IMR-90 (cell line): Measurements from ENCODE around the gene DYRK3. TPM values are rescaled to one million over a fixed set of nuclear protein-coding genes. Genes with fewer than 3 reads are reported as not detected.

ENCODE experiments used
- ATAC-seq: fragments of 200-7000 bp; cut with Tn5 transposase; 2 replicates; pipeline ENCODE4 v1.9.1; 2020; ENCODE audit warnings: low read depth, mild to moderate bottlenecking, moderate library complexity
- BruUV-seq: library from RNA; stranded (reverse); fragments of 400-500 nt; replicated peaks from 2 replicates; lab custom pipeline; 2021; lab: Mats Ljungman, UMichigan
- CTCF ChIA-PET: fragments of 300-600 bp; formaldehyde crosslinking; extraction: SDS; loops from one replicate; lab custom pipeline; 2021; ENCODE audit warnings: antibody characterized with exemption; lab: Yijun Ruan, JAX
- POLR2A ChIA-PET: fragments of 300-600 bp; sonication (Branson Sonifier 250); formaldehyde crosslinking; loops from one replicate; lab custom pipeline; 2022; ENCODE audit warnings: antibody characterized with exemption; ENCODE audit not compliant: unreplicated experiment; lab: Charles Lee
- DNase-seq: peaks from one replicate; pipeline ENCODE4 v3.0.0; 2013
- H2AFZ ChIP-seq: replicated peaks from 2 replicates; pipeline ENCODE3; 2013; ENCODE audit warnings: low read length, mild to moderate bottlenecking; ENCODE audit not compliant: poor library complexity
- H2AK5ac ChIP-seq: 2 replicates; pipeline ENCODE4 v1.6.1; 2013; ENCODE audit warnings: low read depth, low read length, inconsistent platforms
- H2AK9ac ChIP-seq: replicated peaks from 2 replicates; pipeline ENCODE3; 2013; ENCODE audit warnings: mild to moderate bottlenecking, low read depth, low read length, moderate library complexity; ENCODE audit not compliant: poor library complexity
- H2BK120ac ChIP-seq: 2 replicates; pipeline ENCODE4 v1.6.1; 2013; ENCODE audit warnings: low read depth, low read length, inconsistent platforms
- H2BK15ac ChIP-seq: 3 replicates; pipeline ENCODE4 v1.6.1; 2013; ENCODE audit warnings: low read depth, low read length, inconsistent platforms
- H2BK20ac ChIP-seq: 2 replicates; pipeline ENCODE4 v1.6.1; 2013; ENCODE audit warnings: low read depth, mild to moderate bottlenecking, inconsistent platforms, low read length, moderate library complexity
- H2BK5ac ChIP-seq: 2 replicates; pipeline ENCODE4 v1.6.1; 2013; ENCODE audit warnings: mild to moderate bottlenecking, low read depth, low read length, inconsistent platforms; ENCODE audit not compliant: poor library complexity, severe bottlenecking
- H3K14ac ChIP-seq: replicated peaks from 2 replicates; pipeline ENCODE4 v1.6.1; 2013; ENCODE audit warnings: low read depth, low read length, inconsistent platforms
- H3K18ac ChIP-seq: 2 replicates; pipeline ENCODE4 v1.6.1; 2013; ENCODE audit warnings: low read depth, low read length, control low read depth
- H3K23ac ChIP-seq: 2 replicates; pipeline ENCODE4 v1.6.1; 2013; ENCODE audit warnings: low read depth, low read length, inconsistent platforms
- H3K27ac ChIP-seq: 2 replicates; pipeline ENCODE4 v1.5.1; 2013; ENCODE audit warnings: mild to moderate bottlenecking, control low read depth, low read length; ENCODE audit not compliant: insufficient read depth
- H3K27me3 ChIP-seq: 2 replicates; pipeline ENCODE4 v1.6.1; 2013; ENCODE audit warnings: low read length; ENCODE audit not compliant: control insufficient read depth, insufficient read depth
- H3K36me3 ChIP-seq: 2 replicates; pipeline ENCODE4 v1.6.1; 2013; ENCODE audit warnings: low read length, mixed read lengths; ENCODE audit not compliant: control insufficient read depth, insufficient read depth
- H3K4ac ChIP-seq: 2 replicates; pipeline ENCODE4 v1.6.1; 2013; ENCODE audit warnings: low read depth, low read length, inconsistent platforms
- H3K4me1 ChIP-seq: 2 replicates; pipeline ENCODE4 v1.6.1; 2013; ENCODE audit warnings: low read length, mixed read lengths; ENCODE audit not compliant: control insufficient read depth, insufficient read depth
- H3K4me2 ChIP-seq: 2 replicates; pipeline ENCODE4 v1.6.1; 2013; ENCODE audit warnings: low read depth, mild to moderate bottlenecking, control low read depth, low read length, moderate library complexity
- H3K4me3 ChIP-seq: 2 replicates; pipeline ENCODE4 v1.5.1; 2013; ENCODE audit warnings: low read depth, mild to moderate bottlenecking, control low read depth, low read length, moderate library complexity; ENCODE audit not compliant: insufficient read depth
- H3K56ac ChIP-seq: 2 replicates; pipeline ENCODE4 v1.6.1; 2013; ENCODE audit warnings: low read length, inconsistent platforms; ENCODE audit not compliant: insufficient read depth; ENCODE audit errors: extremely low read depth
- H3K79me1 ChIP-seq, 2 experiments: 2 replicates each; pipeline ENCODE4 v1.6.1; 2013; ENCODE audit warnings: low read length in 2 of 2, inconsistent platforms in 1 of 2, low read depth in 1 of 2
- H3K9ac ChIP-seq: 2 replicates; pipeline ENCODE4 v1.6.1; 2013; ENCODE audit warnings: low read depth, low read length, control low read depth
- H3K9me1 ChIP-seq: 2 replicates; pipeline ENCODE4 v1.6.1; 2013; ENCODE audit warnings: low read length, inconsistent platforms; ENCODE audit not compliant: insufficient read depth
- H3K9me3 ChIP-seq: 2 replicates; pipeline ENCODE4 v1.6.1; 2013; ENCODE audit warnings: low read length; ENCODE audit not compliant: control insufficient read depth, insufficient read depth
- H4K20me1 ChIP-seq: 2 replicates; pipeline ENCODE4 v1.6.1; 2013; ENCODE audit warnings: low read length, inconsistent platforms; ENCODE audit not compliant: insufficient read depth
- H4K5ac ChIP-seq: 2 replicates; pipeline ENCODE4 v1.6.1; 2013; ENCODE audit warnings: mild to moderate bottlenecking, low read depth, low read length, control low read depth
- H4K8ac ChIP-seq, 2 experiments: 2 replicates each; pipeline ENCODE4 v1.6.1; 2013; ENCODE audit warnings: low read depth in 2 of 2, low read length in 2 of 2, control low read depth in 1 of 2, inconsistent platforms in 1 of 2
- H4K91ac ChIP-seq: 2 replicates; pipeline ENCODE4 v1.6.1; 2013; ENCODE audit warnings: low read depth, low read length, inconsistent platforms; ENCODE audit not compliant: insufficient read depth
- BHLHE40 ChIP-seq: fragments of 150-350 bp; IDR thresholded peaks from 2 replicates; pipeline ENCODE4 v1.6.1; 2016; ENCODE audit warnings: mild to moderate bottlenecking, low read depth, low read length
- MAFK ChIP-seq: IDR thresholded peaks from 2 replicates; pipeline ENCODE4 v1.6.1; 2012; ENCODE audit warnings: low read depth, low read length, improper control_type of control experiment
- WGBS, 2 experiments: methylation state at CpG; one replicate each; pipeline versions ENCODE4 v1.1.5 to v1.1.7; 2013; ENCODE audit warnings: missing lambda C conversion rate in 2 of 2; ENCODE audit not compliant: insufficient read length in 1 of 2; ENCODE audit errors: extremely low coverage in 2 of 2; 5-methylcytosine and 5-hydroxymethylcytosine counted together
- dilution Hi-C: fragments of 300-500 bp; cut with HindIII; formaldehyde crosslinking; loops from one replicate; pipeline ENCODE4 v1.14.3; 2018; ENCODE audit warnings: low sequenced_read_pairs; ENCODE audit not compliant: unreplicated experiment
- in situ Hi-C: fragments of 300-500 bp; cut with MboI; formaldehyde crosslinking; loops from 3 replicates; pipeline ENCODE4 v1.14.3; 2019; ENCODE audit warnings: low sequenced_read_pairs, inconsistent platforms, mixed read lengths
- intact Hi-C: fragments of 100-400 bp; cut with micrococcal nuclease; formaldehyde crosslinking; loops from 2 replicates; pipeline ENCODE4 v1.10.0; 2022
- polyA plus RNA-seq, 3 experiments: library from polyadenylated mRNA; depleted of rRNA; stranded (reverse); fragments of >200 nt; gene quantifications; 2 replicates each; pipeline ENCODE4 v1.2.3, GENCODE V29; 2012; ENCODE audit warnings: low replicate concordance in 1 of 3
- total RNA-seq: library from RNA; depleted of rRNA; stranded (reverse); fragments of >200 nt; gene quantifications from 2 replicates; pipeline ENCODE4 v1.2.3, GENCODE V29; 2012

Gene DYRK3
- total and polyA plus RNA-seq, 2 of the 4 experiments (the other 2 are of a cell fraction) = 5.5 to 22.0 TPM

GRCh38 chr1:206628916-206629315 lies 6.4 kb upstream of the DYRK3 start:
- H2AK9ac ChIP-seq = no peak overlapping the region
- no peaks in the 10 kb centered on the region for H4K20me1 ChIP-seq
- H2BK20ac ChIP-seq = no peak overlapping the region
- ChIA-PET CTCF (interaction anchor here (1.0 to 1.6 kb wide), 2 partner anchors 35 to 139 kb away, joined by 3 read pairs; no protein-coding TSS in a partner anchor), POLR2A (no interaction called here)
- H3K56ac ChIP-seq = no peak overlapping the region
- no peak overlapping the region for H4K8ac ChIP-seq
- no peaks in the 10 kb centered on the region for H3K9me3 ChIP-seq
- no peak overlapping the region for H2BK5ac ChIP-seq
- intact Hi-C loops = no loop called here
- peaks cover 4% of the 10 kb centered on the region for H3K4me1 ChIP-seq
- H2BK120ac ChIP-seq = no peak overlapping the region
- H3K9me1 ChIP-seq = 0 out of 2 replicates have a peak, but pooled peaks cover 3% of the 10 kb centered on the region
- H3K79me1 ChIP-seq = no peaks in the 10 kb centered on the region
- no peak overlapping the region for H3K27ac ChIP-seq
- no peak overlapping the region for H3K4ac ChIP-seq
- no peak overlapping the region for H4K91ac ChIP-seq
- no peak overlapping the region for H3K23ac ChIP-seq
- H4K5ac ChIP-seq = no peak overlapping the region
- no peak overlapping the region for H2AK5ac ChIP-seq
- no peak for ATAC-seq
- WGBS, 2 experiments = no CpG with 5 or more reads among the region's 1 CpG
- no peaks in the 10 kb centered on the region for H3K36me3 ChIP-seq
- no peak overlapping the region for H2AFZ ChIP-seq
- H3K4me2 ChIP-seq = no peak overlapping the region
- no peak overlapping the region for H3K14ac ChIP-seq
- H3K27me3 ChIP-seq = peaks cover 16% of the 10 kb centered on the region
- no peak overlapping the region for H2BK15ac ChIP-seq
- no peak for DNase-seq
- in situ Hi-C loops = loop anchor here (5.0 kb wide), 1 partner anchor 33 kb away; no protein-coding TSS in a partner anchor
- H3K4me3 ChIP-seq = no peak overlapping the region
- dilution Hi-C loops = no loop called here
- no TSS peak for BruUV-seq
- TF ChIP-seq BHLHE40 = no peak
- peak; percentile 76 for TF ChIP-seq MAFK
- no peak overlapping the region for H3K18ac ChIP-seq
- no peak overlapping the region for H3K9ac ChIP-seq
